ENCODE measurements around the gene MCOLN2. TPM values are rescaled to one million over a fixed set of nuclear protein-coding genes. Genes with fewer than 3 reads are reported as not detected.

The MCOLN2 gene
- total RNA-seq, 1 donor from 2014 or later, result not detected

- TF ChIP-seq, protein P1, sequence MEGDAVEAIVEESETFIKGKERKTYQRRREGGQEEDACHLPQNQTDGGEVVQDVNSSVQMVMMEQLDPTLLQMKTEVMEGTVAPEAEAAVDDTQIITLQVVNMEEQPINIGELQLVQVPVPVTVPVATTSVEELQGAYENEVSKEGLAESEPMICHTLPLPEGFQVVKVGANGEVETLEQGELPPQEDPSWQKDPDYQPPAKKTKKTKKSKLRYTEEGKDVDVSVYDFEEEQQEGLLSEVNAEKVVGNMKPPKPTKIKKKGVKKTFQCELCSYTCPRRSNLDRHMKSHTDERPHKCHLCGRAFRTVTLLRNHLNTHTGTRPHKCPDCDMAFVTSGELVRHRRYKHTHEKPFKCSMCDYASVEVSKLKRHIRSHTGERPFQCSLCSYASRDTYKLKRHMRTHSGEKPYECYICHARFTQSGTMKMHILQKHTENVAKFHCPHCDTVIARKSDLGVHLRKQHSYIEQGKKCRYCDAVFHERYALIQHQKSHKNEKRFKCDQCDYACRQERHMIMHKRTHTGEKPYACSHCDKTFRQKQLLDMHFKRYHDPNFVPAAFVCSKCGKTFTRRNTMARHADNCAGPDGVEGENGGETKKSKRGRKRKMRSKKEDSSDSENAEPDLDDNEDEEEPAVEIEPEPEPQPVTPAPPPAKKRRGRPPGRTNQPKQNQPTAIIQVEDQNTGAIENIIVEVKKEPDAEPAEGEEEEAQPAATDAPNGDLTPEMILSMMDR (IDR thresholded peaks at IDR 0.05; ENCODE audit: partially characterized antibody, unreplicated experiment), result no peak
- Mint-ChIP-seq H3K4me1 (ENCODE audit: low read depth, unreplicated experiment) (no peaks in the 10 kb centered on the region), H3K9me3 (ENCODE audit: unreplicated experiment) (peaks cover 3% of the 10 kb centered on the region), H3K27ac (ENCODE audit: unreplicated experiment) (no peak overlapping the region), H3K36me3 (ENCODE audit: unreplicated experiment) (no peaks in the 10 kb centered on the region), H3K4me3 (ENCODE audit: unreplicated experiment) (no peak overlapping the region), H3K27me3 (ENCODE audit: unreplicated experiment) (no peaks in the 10 kb centered on the region)
- DNase-seq, result no peak
These were observed 25.0 kb downstream of the MCOLN2 start for GRCh38 chr1:84971957-84972356.

- H3K9me3 Mint-ChIP-seq (ENCODE audit: unreplicated experiment), result peaks cover 3% of the 10 kb centered on the region
- no peaks in the 10 kb centered on the region for H3K36me3 Mint-ChIP-seq (ENCODE audit: unreplicated experiment)
- H3K27me3 Mint-ChIP-seq (ENCODE audit: unreplicated experiment), result no peaks in the 10 kb centered on the region
- no peak for DNase-seq
- H3K4me1 Mint-ChIP-seq (ENCODE audit: low read depth, unreplicated experiment), result no peaks in the 10 kb centered on the region
- H3K4me3 Mint-ChIP-seq (ENCODE audit: unreplicated experiment), result no peak overlapping the region
- TF ChIP-seq, protein P1 (IDR thresholded peaks at IDR 0.05; ENCODE audit: partially characterized antibody, unreplicated experiment), result no peak
- H3K27ac Mint-ChIP-seq (ENCODE audit: unreplicated experiment), result no peak overlapping the region
These were observed 27.2 kb downstream of the MCOLN2 start for GRCh38 chr1:84969489-84970250.

GRCh38 chr1:84968865-84969264 is 28.0 kb downstream of the MCOLN2 start:
- TF ChIP-seq, protein P1 (IDR thresholded peaks at IDR 0.05; ENCODE audit: partially characterized antibody, unreplicated experiment), result no peak
- Mint-ChIP-seq H3K27me3 (ENCODE audit: unreplicated experiment) (no peaks in the 10 kb centered on the region), H3K27ac (ENCODE audit: unreplicated experiment) (no peak overlapping the region), H3K9me3 (ENCODE audit: unreplicated experiment) (peaks cover 3% of the 10 kb centered on the region), H3K4me3 (ENCODE audit: unreplicated experiment) (no peak overlapping the region), H3K36me3 (ENCODE audit: unreplicated experiment) (no peaks in the 10 kb centered on the region), H3K4me1 (ENCODE audit: low read depth, unreplicated experiment) (no peaks in the 10 kb centered on the region)
- DNase-seq, result no peak

GRCh38 chr1:84968101-84968500 is 28.8 kb downstream of the MCOLN2 start:
- no peak overlapping the region for H3K4me3 Mint-ChIP-seq (ENCODE audit: unreplicated experiment)
- H3K36me3 Mint-ChIP-seq (ENCODE audit: unreplicated experiment), result no peaks in the 10 kb centered on the region
- TF ChIP-seq, protein P1 (IDR thresholded peaks at IDR 0.05; ENCODE audit: partially characterized antibody, unreplicated experiment), result no peak
- DNase-seq, result no peak
- H3K4me1 Mint-ChIP-seq (ENCODE audit: low read depth, unreplicated experiment), result no peaks in the 10 kb centered on the region
- H3K27me3 Mint-ChIP-seq (ENCODE audit: unreplicated experiment), result no peaks in the 10 kb centered on the region
- no peak overlapping the region for H3K27ac Mint-ChIP-seq (ENCODE audit: unreplicated experiment)
- peaks cover 3% of the 10 kb centered on the region for H3K9me3 Mint-ChIP-seq (ENCODE audit: unreplicated experiment)

- no peaks in the 10 kb centered on the region for H3K27me3 Mint-ChIP-seq (ENCODE audit: unreplicated experiment)
- no peaks in the 10 kb centered on the region for H3K36me3 Mint-ChIP-seq (ENCODE audit: unreplicated experiment)
- DNase-seq, result no peak
- no peak overlapping the region for H3K27ac Mint-ChIP-seq (ENCODE audit: unreplicated experiment)
- TF ChIP-seq, protein P1 (IDR thresholded peaks at IDR 0.05; ENCODE audit: partially characterized antibody, unreplicated experiment), result no peak
- peaks cover 3% of the 10 kb centered on the region for H3K9me3 Mint-ChIP-seq (ENCODE audit: unreplicated experiment)
- no peaks in the 10 kb centered on the region for H3K4me1 Mint-ChIP-seq (ENCODE audit: low read depth, unreplicated experiment)
- no peak overlapping the region for H3K4me3 Mint-ChIP-seq (ENCODE audit: unreplicated experiment)
These were observed 29.2 kb downstream of the MCOLN2 start for GRCh38 chr1:84967666-84968065.
